ENCODE data around the gene TBC1D13. TPM values are rescaled to one million over a fixed set of nuclear protein-coding genes. Genes with fewer than 3 reads are reported as not detected.
"Not testable (repeated sequence)": the region's sequence is repeated elsewhere in the genome, so short reads cannot be mapped to it uniquely, and the experiment has no call there.

TBC1D13 gene
- 9.2 and 22.5 TPM in 2 replicates for total RNA-seq

DNA sequence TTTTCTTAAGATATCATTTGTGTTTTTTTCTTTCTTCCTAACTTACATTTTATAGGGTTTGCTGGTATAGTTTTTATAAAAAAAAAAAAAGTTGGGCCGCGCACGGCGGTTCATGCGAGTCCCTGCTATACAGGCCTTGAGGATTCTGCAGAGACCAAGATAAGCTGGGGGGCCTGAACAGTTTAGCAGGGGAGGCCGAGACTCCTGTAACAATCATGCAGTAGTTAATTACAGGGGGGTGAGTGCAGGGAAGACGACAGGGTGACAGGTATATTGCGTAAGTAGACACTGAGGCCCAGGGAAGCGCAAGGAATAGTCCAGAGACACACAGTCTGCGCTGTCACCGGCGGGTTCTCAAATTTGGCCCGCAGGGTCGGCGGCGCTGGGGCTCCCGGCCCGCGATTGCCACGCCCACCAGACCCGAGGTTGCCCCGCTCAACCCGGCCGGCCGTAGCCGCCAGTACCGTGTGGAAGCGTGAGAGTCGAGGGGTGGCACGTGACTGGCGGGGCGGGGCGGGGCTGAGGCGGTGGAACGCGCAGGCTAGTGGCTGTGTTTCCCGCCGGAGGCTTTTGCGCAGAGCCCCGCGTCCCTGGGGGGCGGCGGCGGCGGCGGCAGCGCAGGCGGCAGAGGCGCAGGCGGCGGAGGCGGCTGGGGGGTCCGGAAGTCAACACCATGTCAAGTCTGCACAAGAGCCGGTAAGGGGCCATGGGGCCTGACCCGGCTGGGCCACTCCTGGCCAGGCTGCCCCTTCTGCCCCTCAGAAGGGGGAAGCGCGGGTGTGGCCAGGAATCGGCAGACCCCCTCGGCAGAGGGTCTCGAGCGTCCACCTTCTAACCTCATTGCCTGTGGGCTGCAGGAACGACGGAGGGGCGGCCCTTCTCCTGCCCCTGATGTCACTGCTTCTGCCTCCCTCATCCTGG is at the start of gene TBC1D13:
TBC1D13 (plus strand) TSS at position 573 of the 921 bp plus-strand sequence; CDS start at position 674, 101 bp downstream.
- DNase-seq (ENCODE audit: low read depth) = no peak

DNA sequence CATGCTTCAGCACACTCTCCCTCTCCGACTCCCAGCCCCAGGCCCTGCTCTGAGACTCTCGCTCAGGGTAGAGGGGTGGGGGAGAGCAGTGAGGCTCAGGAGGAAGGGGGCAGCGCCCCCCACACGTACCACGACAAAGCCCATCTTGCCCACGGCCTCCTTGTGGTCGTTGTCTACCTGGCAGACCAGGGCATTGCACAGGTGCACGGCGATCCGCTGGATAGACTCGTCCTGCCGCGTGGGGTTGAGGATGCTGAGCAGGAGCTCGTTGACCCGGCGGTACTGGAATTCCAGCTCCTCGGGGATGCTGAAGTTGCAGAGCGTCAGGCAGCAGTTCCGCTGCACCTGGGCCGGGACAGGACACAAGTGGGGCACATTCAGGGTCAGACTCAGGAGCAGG is 44.7 kb upstream of the TBC1D13 start:
- no peak for DNase-seq (ENCODE audit: low read depth)

GRCh38 chr9:128743421-128743820 is 43.6 kb upstream of the TBC1D13 start:
- DNase-seq (ENCODE audit: low read depth) = no peak

- no peak for DNase-seq (ENCODE audit: low read depth)
These were observed 39.8 kb upstream of the TBC1D13 start for GRCh38 chr9:128747241-128747640.

DNA sequence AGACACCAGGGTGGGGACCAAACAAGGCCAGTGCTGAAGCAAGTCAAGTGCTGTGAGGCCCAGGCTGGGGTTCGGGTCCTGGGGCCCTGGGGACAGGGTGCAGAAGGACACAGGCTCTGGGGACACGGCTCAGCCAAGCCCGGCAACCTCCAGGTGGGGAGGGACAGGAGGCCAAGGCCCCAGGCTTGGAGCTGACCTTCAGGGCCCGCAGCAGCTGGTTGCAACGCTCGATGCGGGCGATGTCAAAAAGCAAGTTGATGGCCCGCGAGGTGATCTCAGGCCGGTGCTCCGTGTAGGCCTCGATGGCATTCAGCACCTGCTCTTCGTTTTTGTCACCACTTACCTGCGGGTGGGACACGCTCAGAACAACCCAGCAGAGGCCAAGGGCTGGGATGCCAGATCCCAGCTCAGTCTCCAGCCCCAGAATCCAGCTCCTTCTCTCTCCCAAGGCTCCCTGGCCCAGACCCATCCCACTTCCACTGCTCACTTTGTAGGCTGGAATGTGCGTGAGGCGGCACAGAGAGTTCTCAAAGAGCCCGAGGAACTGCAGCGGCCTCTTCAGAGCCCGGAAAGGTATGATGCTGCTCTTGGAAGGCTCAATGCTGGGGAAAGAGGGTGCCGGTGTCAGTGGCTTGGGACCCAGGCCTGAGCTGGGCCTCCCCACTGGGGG is 36.0 kb upstream of the TBC1D13 start:
- no peak for DNase-seq (ENCODE audit: low read depth)

GRCh38 chr9:128753627-128754026 is 33.4 kb upstream of the TBC1D13 start:
- no peak for DNase-seq (ENCODE audit: low read depth)

DNA sequence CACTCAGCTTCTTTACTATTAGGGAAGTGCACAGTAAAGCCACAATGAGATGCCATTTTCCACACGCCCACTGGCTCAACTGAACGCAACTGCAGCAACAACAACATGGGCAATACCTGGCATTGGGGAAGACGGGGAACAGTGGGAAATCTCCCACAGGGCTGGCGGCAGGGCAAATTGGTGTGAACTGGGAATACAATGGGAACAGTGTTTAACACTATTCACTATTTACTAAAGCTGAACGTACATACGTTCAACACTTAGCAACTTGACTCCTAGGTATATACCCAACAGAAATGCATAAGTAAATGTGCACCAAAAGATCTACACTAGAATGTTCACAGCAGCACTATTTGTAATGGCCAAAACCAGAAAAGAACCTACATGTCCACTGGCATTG is 29.5 kb upstream of the TBC1D13 start:
- DNase-seq (ENCODE audit: low read depth) = no peak

DNA sequence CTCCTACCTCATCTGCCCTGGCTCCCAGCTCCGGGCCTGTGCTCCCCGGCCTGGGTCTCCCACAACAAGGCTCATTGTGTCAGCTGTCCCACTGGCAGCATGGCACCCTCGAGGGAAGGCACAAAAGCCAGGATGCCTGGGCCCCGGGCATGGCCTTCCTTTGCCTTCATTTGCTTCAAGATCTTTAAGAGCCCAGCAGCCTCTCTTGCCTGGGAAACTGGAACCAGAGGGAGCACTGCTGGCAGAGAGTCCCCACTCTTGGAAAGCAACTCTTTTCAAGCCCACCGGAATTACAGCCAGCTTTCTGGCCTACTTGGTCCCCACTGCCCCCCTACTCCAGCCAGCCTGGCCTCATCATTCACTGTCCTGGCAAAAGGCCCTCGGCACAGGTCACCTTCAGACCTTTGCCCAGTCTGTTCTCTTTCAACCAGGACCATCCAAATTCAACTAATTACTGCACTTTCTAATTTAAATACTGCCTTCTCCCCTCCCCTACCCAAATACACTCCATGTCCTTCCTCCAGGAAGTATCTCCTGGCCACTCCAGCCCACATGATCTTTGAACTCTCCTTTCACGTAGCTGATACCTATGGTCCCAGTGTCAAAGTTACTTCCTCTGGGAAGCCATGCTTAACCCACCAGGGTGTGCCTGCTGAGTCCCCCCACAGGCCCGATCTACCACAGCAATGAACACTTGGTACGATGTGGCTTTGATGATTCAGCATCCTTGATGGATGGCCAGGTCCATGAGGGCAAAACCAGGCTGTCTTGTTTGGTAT is 24.2 kb upstream of the TBC1D13 start:
- DNase-seq (ENCODE audit: low read depth) = peak; percentile 46

GRCh38 chr9:128764361-128764760 is 22.7 kb upstream of the TBC1D13 start:
- no peak for DNase-seq (ENCODE audit: low read depth)

GRCh38 chr9:128765499-128765898 is 21.6 kb upstream of the TBC1D13 start:
- DNase-seq (ENCODE audit: low read depth) = peak; percentile 49

DNA sequence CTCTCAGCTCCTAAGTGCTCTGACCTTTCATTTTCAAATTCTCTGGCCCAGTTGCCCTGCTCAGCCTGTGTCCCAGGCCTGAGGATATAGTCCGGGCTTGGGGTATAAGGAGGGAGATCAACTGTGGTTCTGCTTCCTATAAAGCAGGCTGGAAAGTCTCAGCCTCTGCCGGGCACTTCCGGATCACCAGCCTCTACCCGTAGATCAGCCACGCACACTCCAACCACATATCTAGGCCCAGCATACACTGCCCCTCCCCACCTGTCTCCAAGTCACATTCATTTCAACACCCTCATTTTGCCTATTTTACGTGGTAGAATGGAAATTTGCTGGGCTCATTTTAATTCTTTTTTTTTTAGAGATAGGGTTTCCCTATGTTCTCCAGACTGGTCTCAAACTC is 18.4 kb upstream of the TBC1D13 start:
- DNase-seq (ENCODE audit: low read depth) = no peak

GRCh38 chr9:128770286-128771030 is 16.6 kb upstream of the TBC1D13 start:
- no peak for DNase-seq (ENCODE audit: low read depth)

DNA sequence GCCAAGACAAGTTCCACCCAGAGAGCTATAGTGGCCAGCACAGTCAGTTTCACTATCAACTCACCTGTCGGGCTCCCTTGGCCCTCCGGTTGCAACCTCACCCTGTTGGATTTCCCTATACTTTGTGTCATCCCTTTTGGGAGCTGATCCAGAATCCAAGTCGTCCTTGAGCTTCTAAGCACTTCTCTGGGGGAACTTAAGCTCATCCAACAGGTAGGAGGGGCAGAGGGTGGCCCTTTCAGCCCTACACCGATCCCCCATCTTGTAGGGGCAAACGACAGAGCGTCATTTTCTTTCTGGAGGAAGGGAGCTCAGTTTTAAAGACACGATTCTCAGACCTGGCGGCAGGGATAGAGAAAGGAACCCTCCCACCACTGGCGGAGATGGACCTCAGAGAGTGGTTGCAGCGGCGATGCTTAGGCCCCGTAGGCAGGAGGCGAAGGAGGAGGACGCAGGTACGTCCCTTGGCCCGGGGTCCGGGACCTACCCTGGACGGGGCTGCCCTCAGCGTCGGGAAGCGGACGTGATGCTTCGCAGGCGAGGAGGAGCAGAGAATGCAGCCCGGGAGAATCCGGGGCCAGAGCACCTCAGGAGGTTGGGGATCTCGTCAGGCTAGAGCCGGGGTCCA is 15.8 kb upstream of the TBC1D13 start:
- no peak for DNase-seq (ENCODE audit: low read depth)

DNA sequence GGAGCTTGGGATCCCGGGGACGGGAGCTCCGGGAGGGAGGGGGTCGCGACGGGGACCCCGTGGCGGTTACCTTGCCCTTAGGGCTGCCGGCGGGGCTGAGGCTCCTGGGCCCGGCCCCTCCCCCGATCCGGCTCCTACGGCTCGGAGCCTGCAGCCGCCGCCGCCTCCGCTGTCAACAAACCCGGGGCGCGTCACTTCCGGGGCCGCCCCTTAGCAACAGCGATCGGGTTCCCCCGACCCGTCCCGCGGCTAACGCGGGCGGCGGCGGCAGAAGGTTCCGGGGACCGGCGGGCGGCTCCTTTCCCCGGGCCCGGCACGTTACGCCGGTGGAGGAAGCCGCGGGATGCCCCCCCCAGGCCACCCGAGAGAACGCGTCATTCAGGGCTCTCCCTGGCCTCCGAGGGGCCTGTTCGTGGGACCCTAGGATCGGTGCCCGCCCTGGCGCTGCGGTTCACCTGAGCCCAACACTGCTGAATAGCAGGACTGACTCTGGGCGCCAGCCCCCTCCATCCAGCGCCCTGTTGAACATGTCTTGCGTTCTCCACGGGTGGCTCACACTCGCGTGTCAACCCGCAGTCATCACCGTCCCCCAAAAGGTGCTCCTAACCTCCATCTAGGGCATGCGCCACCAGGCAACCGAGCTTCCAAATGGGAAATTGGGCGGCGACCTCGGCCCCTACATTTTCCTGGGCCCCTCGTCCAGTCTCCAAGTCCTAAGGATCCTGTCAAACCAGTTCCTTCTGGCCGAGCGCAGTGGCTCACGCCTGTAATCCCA is 15.1 kb upstream of the TBC1D13 start, which contains the start of gene ZER1:
ZER1 (minus strand) TSS at position 183 of the 775 bp plus-strand sequence. CDS start 16,362 bp downstream, outside the sequence.
- peak; percentile 48 for DNase-seq (ENCODE audit: low read depth)

GRCh38 chr9:128773049-128773448 is 14.0 kb upstream of the TBC1D13 start:
- DNase-seq (ENCODE audit: low read depth) = no peak

GRCh38 chr9:128774804-128775203 is 12.2 kb upstream of the TBC1D13 start:
- DNase-seq (ENCODE audit: low read depth) = no peak

DNA sequence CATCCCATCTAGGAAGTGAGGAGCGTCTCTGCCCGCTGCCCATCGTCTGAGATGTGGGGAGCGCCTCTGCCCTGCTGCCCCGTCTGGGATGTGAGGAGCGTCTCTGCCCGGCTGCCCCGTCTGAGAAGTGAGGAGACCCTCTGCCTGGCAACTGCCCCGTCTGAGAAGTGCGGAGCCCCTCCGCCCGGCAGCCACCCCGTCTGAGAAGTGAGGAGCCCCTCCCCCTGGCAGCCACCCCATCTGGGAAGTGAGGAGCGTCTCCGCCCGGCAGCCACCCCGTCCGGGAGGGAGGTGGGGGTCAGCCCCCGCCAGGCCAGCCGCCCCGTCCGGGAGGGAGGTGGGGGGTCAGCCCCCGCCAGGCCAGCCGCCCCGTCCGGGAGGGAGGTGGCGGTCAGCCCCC is 7.0 kb upstream of the TBC1D13 start:
- not testable (repeated sequence) for DNase-seq (ENCODE audit: low read depth)

- DNase-seq (ENCODE audit: low read depth) = no peak
These were observed 5.6 kb upstream of the TBC1D13 start for GRCh38 chr9:128781187-128782070.

GRCh38 chr9:128782669-128783068 is 4.4 kb upstream of the TBC1D13 start:
- DNase-seq (ENCODE audit: low read depth) = no peak

Measured in renal cortical epithelial cell (primary cell).